ENCODE measurements around the gene TNFRSF1A.

The TNFRSF1A gene

GRCh38 chr12:6341417-6342139, at the start of gene TNFRSF1A:
Gene TNFRSF1A (minus strand): TSS chr12:6342076. CDS start chr12:6341814, 262 bp downstream.
- peak; percentile 90 for DNase-seq
- in situ Hi-C loops (cut with MboI; ENCODE audit: low pct_unique_long_range_greater_than_20kb, low sequenced_read_pairs) = no loop called here

- in situ Hi-C loops (cut with MboI; ENCODE audit: low pct_unique_long_range_greater_than_20kb, low sequenced_read_pairs) = no loop called here
These were observed 49.1 kb upstream of the TNFRSF1A start for GRCh38 chr12:6391013-6391412.

GRCh38 chr12:6390084-6390799, 48.4 kb upstream of the TNFRSF1A start:
- no peak for DNase-seq
- in situ Hi-C loops (cut with MboI; ENCODE audit: low pct_unique_long_range_greater_than_20kb, low sequenced_read_pairs) = no loop called here

More at GRCh38 chr12:6391013-6391412, 49.1 kb upstream of the TNFRSF1A start:
- no peak for DNase-seq

- in situ Hi-C loops (cut with MboI; ENCODE audit: low pct_unique_long_range_greater_than_20kb, low sequenced_read_pairs) = no loop called here
- no peak for DNase-seq
These were observed 45.7 kb upstream of the TNFRSF1A start for GRCh38 chr12:6387541-6387940.

- in situ Hi-C loops (cut with MboI; ENCODE audit: low pct_unique_long_range_greater_than_20kb, low sequenced_read_pairs) = no loop called here
- DNase-seq = no peak
These were observed 44.6 kb upstream of the TNFRSF1A start for GRCh38 chr12:6386491-6386890.

GRCh38 chr12:6386038-6386437, 44.2 kb upstream of the TNFRSF1A start:
- DNase-seq = no peak
- in situ Hi-C loops (cut with MboI; ENCODE audit: low pct_unique_long_range_greater_than_20kb, low sequenced_read_pairs) = no loop called here

GRCh38 chr12:6384499-6385436, 42.9 kb upstream of the TNFRSF1A start:
- in situ Hi-C loops (cut with MboI; ENCODE audit: low pct_unique_long_range_greater_than_20kb, low sequenced_read_pairs) = no loop called here
- no peak for DNase-seq

- peak; percentile 87 for DNase-seq
These were observed 42.0 kb upstream of the TNFRSF1A start, which contains the start of gene LTBR for GRCh38 chr12:6383572-6384498. Gene LTBR (plus strand): TSS chr12:6384162. CDS start chr12:6384359, 197 bp downstream.

GRCh38 chr12:6382982-6383381, 41.1 kb upstream of the TNFRSF1A start:
- in situ Hi-C loops (cut with MboI; ENCODE audit: low pct_unique_long_range_greater_than_20kb, low sequenced_read_pairs) = no loop called here
- no peak for DNase-seq

More at GRCh38 chr12:6383572-6384498, 42.0 kb upstream of the TNFRSF1A start, which contains the start of gene LTBR:
- in situ Hi-C loops (cut with MboI; ENCODE audit: low pct_unique_long_range_greater_than_20kb, low sequenced_read_pairs) = no loop called here

GRCh38 chr12:6382371-6382770, 40.5 kb upstream of the TNFRSF1A start:
- in situ Hi-C loops (cut with MboI; ENCODE audit: low pct_unique_long_range_greater_than_20kb, low sequenced_read_pairs) = no loop called here
- DNase-seq = no peak

- no peak for DNase-seq
- in situ Hi-C loops (cut with MboI; ENCODE audit: low pct_unique_long_range_greater_than_20kb, low sequenced_read_pairs) = no loop called here
These were observed 38.6 kb upstream of the TNFRSF1A start for GRCh38 chr12:6380141-6381121.

- in situ Hi-C loops (cut with MboI; ENCODE audit: low pct_unique_long_range_greater_than_20kb, low sequenced_read_pairs) = no loop called here
These were observed 37.0 kb upstream of the TNFRSF1A start for GRCh38 chr12:6378709-6379472.

GRCh38 chr12:6377667-6377994, 35.8 kb upstream of the TNFRSF1A start:
- in situ Hi-C loops (cut with MboI; ENCODE audit: low pct_unique_long_range_greater_than_20kb, low sequenced_read_pairs) = no loop called here
- DNase-seq = no peak

More at GRCh38 chr12:6378709-6379472, 37.0 kb upstream of the TNFRSF1A start:
- no peak for DNase-seq

- DNase-seq = no peak
- in situ Hi-C loops (cut with MboI; ENCODE audit: low pct_unique_long_range_greater_than_20kb, low sequenced_read_pairs) = no loop called here
These were observed 35.2 kb upstream of the TNFRSF1A start for GRCh38 chr12:6376870-6377666.

GRCh38 chr12:6376079-6376869, 34.4 kb upstream of the TNFRSF1A start:
- in situ Hi-C loops (cut with MboI; ENCODE audit: low pct_unique_long_range_greater_than_20kb, low sequenced_read_pairs) = no loop called here
- DNase-seq = peak; percentile 72
